Uterus (tissue), 2 donors: ENCODE results near the gene GABRG3.

Source experiments
- POLR2A ChIP-seq, 2 donors: fragments of 450-650 bp; IDR thresholded peaks; one replicate each; pipeline ENCODE4 v1.6.1; 2016; ENCODE audit warnings: antibody characterized with exemption in 2 of 2, mild to moderate bottlenecking in 1 of 2, moderate library complexity in 1 of 2
- TF ChIP-seq, protein P1 (sequence below), 4 experiments: fragments of 200-600 bp in 2 of 4; fragments of 450-650 bp in 2 of 4; sonication (generic) in 2 of 4; IDR thresholded peaks; one replicate each; pipeline ENCODE4 v1.5.1; 2016 to 2019; ENCODE audit warnings: antibody characterized with exemption in 4 of 4, mild to moderate bottlenecking in 2 of 4, moderate library complexity in 1 of 4

DNA sequence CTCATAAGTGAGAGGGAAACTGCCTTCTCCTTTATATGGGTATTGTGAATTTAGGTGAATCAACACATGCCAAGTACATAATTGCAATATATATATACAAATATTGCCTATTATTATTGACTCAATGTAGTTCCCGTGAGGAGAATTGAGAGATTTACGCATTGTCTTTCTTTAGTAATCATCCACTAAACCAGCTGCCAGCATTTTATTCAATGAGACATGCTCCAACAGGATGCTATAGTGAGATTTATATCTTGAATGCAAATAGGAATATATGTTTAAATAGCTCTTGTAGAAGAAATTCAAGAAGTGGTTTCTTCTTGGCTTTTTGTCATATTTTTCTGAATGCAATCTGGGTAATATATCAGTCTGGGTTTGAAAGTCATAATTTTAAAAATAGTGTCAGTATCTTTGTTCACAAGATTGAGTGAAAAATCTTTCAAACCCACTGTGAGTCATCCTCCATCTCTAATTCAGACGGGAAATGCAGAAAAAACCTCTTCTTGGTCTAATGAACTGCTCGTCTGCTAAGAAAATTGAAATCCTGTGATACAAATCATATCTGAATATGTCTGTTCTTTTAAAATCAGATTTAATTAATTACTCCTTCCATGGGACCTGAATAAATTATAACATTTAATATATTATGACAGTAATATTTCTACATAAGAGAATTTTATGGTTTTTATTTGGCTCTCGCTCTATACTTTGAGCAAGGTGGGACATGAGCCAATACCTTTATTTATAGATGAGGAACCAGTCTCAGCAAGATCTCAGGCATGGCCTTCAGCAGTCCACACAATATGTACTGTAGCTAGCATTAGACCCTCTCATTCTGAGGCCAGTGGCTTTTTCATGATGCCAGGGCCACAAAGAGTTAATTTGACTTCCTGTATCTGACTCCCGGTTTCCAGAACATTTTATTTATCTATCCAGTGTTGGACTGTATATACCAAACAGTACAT is 516.0 kb downstream of the GABRG3 start:
- TF ChIP-seq, protein P1, sequence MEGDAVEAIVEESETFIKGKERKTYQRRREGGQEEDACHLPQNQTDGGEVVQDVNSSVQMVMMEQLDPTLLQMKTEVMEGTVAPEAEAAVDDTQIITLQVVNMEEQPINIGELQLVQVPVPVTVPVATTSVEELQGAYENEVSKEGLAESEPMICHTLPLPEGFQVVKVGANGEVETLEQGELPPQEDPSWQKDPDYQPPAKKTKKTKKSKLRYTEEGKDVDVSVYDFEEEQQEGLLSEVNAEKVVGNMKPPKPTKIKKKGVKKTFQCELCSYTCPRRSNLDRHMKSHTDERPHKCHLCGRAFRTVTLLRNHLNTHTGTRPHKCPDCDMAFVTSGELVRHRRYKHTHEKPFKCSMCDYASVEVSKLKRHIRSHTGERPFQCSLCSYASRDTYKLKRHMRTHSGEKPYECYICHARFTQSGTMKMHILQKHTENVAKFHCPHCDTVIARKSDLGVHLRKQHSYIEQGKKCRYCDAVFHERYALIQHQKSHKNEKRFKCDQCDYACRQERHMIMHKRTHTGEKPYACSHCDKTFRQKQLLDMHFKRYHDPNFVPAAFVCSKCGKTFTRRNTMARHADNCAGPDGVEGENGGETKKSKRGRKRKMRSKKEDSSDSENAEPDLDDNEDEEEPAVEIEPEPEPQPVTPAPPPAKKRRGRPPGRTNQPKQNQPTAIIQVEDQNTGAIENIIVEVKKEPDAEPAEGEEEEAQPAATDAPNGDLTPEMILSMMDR (IDR thresholded peaks at IDR 0.05): no peak
- TF ChIP-seq POLR2A (IDR thresholded peaks at IDR 0.05): no peak
